Endothelial cell of umbilical vein (primary cell): ENCODE results near the gene PRKAR2B.

Source experiments
- CTCF ChIP-seq, 2 donors: IDR thresholded peaks; 1 replicate in 1 of 2; 2 replicates in 1 of 2; pipeline ENCODE4 v1.5.1; 2011; ENCODE audit warnings: low read length in 2 of 2, mild to moderate bottlenecking in 2 of 2, moderate library complexity in 2 of 2, control low read depth in 1 of 2, inconsistent platforms in 1 of 2, low read depth in 1 of 2; ENCODE audit not compliant: insufficient read depth in 1 of 2; ENCODE audit errors: extremely low read depth in 1 of 2
- MAX ChIP-seq: IDR thresholded peaks from 2 replicates; pipeline ENCODE4 v1.6.1; 2011; ENCODE audit not compliant: insufficient read depth, insufficient read length
- POLR2AphosphoS5 ChIP-seq: IDR thresholded peaks from 2 replicates; pipeline ENCODE4 v1.6.1; 2012; ENCODE audit warnings: low read depth, mild to moderate bottlenecking, control low read depth, low read length, moderate library complexity; ENCODE audit not compliant: insufficient read depth

GRCh38 chr7:107024906-107025305 lies 19.6 kb upstream of the PRKAR2B start:
- TF ChIP-seq CTCF (IDR thresholded peaks at IDR 0.05; ENCODE audit: extremely low read depth in 1 of 2, insufficient read depth in 1 of 2, low read depth in 1 of 2, low read length in 2 of 2) (no peak), POLR2AphosphoS5 (no peak), MAX (no peak)
